ENCODE results near the gene BLTP1.

The BLTP1 gene

DNA sequence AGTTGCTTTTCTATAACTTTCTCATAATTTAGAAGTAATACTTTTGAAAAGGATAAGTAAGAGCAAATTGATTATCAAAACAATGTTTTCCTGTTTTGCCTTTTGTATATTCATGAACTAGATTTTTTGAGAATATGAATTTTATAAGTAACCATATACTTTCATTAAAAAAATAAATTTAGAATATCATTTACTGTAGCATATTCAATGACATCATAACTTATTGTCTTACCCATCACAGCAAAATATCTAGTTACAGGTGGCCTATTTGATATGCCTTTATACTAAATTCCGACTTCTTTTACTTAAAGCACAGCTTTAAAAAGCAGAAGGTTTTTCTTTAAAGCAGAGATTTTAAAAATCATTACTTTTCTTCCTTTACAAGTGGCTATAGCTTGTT, 20.1 kb downstream of the BLTP1 start:
- no peak for DNase-seq

- DNase-seq, result no peak
These were observed 26.8 kb downstream of the BLTP1 start for GRCh38 chr4:122178961-122179360.

- no peak for DNase-seq
These were observed 43.6 kb downstream of the BLTP1 start for GRCh38 chr4:122195718-122196117.
